NCI-H2081 (cell line): Measurements from ENCODE around the gene SLC16A13.
"Not testable (repeated sequence)": the region's sequence is repeated elsewhere in the genome, so short reads cannot be mapped to it uniquely, and the experiment has no call there.

Experiments
- DNase-seq, 2 experiments: peaks; one replicate each; lab custom pipeline; 2025; lab: John Stamatoyannopoulos, UW

Gene SLC16A13, protein sequence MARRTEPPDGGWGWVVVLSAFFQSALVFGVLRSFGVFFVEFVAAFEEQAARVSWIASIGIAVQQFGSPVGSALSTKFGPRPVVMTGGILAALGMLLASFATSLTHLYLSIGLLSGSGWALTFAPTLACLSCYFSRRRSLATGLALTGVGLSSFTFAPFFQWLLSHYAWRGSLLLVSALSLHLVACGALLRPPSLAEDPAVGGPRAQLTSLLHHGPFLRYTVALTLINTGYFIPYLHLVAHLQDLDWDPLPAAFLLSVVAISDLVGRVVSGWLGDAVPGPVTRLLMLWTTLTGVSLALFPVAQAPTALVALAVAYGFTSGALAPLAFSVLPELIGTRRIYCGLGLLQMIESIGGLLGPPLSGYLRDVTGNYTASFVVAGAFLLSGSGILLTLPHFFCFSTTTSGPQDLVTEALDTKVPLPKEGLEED

DNA sequence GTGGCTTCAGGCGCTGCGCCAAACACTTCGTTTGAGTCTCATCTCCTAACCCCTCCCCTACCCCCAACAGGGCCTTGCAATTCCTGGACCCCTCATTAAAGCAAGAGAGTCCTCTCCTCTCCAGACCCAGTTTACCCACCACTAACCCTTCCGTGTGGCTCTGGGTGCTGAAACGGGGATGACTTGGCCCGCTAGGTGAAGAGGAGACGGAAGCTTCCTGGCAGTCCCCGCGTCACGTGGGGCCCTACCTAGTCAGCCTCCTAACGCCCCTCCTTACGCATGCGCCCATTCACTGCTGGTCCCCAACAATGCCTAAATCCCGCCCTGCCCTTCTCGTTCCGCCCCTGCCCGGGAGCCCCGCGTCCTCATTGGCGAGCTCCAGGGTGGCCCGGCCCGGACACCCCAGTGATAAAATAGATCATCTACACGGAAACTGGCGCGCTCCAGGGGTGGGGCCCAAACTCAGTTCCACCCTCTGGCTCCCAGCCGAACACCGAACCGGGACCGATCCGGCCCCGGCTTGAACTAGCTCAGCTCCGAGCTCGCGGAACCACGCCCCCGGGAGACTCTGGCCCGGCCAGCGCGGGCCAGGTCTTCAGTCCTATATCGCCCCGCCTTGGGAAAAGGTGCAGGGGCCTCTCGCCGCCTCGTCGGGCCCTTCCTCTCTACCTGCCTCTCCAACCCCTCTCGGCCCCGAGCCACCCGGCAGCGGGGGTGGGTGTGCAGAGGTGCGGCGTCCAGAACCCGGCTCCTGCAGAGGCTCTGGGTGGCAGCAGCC is at the start of gene SLC16A13:
Gene SLC16A13, plus strand, starts transcription at position 425 of the 778 bp plus-strand sequence. CDS start 368 bp downstream, outside the sequence.
- peak; percentile 90 to 93 for DNase-seq

DNA sequence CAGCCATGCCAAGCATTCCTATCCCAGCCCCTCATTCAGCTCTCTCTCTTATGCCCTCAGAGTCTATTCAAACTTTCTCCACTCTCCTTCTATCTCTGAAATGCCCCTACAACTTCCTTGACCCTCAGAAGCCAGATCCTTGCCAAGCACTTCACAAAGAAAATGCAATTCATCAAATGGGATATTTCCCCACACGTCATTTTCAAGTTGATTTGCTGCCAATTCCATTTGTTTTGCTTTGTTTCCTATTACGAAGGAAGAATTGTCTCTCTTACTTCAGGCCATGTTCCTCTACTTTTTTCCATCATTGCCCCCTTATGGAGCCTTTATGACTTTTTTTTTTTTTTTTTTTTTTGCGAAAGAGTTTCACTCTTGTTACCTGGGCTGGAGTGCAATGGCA is 49.1 kb upstream of the SLC16A13 start:
- no peak for DNase-seq

DNA sequence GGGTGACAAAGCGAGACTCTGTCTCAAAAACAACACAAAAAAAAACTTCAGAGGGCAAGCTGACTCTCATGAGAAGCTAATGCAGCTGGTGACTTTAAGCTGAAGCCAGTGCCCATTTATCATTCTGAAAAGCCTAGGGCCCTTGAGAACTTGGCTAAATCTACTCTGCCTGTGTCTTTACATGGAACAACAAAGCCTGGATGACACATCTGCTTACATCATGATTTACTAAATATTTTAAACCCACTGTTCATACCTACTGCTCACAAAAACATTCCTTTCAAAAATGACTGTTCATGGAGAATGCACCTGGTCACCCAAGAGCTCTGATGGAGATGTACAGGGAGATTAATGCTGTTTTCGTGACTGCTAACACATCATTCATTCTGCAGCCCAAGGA is 46.0 kb upstream of the SLC16A13 start:
- DNase-seq: no peak

DNA sequence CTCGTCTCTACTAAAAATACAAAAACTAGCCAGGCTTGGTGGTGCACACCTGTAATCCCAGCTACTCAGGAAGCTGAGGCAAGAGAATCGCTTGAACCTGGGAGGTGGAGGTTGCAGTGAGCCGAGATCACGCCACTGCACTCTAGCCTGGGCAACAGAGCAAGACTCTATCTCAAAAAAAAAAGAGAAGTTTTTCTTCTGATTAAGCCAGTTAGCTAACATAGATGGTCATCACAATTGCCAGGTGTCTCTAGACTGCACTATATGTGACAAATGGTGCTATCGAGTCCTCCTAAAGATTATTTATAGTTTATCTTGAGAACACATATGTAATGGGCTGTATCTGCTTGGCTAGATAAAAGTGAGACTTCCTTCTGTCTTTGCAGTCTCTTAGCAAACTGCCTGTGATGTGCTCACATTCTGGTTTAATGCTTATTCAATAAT is 42.2 kb upstream of the SLC16A13 start:
- DNase-seq: not testable (repeated sequence)

DNA sequence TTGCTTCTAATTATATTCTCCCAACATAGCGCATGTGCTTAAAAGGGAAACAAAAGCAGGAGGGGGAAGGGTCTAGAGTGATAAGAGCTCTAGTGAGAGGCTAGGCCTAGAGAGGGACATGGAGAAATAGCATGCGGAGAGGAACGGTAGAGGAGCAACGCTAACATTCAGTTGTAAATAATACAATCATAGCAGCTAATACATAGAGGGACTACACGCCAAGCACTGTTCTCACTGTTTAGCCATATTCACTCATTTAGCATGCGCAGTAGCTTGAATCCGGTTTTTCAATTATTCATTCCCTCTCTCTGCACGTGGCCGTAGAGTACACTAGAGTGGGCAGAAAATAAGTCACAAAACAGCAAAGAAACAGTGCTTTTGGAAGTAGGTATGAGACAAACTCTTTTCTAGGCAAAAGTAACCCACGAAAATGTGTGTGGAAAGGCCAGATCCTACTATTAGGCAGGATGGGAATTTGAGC is 41.7 kb upstream of the SLC16A13 start:
- no peak for DNase-seq

DNA sequence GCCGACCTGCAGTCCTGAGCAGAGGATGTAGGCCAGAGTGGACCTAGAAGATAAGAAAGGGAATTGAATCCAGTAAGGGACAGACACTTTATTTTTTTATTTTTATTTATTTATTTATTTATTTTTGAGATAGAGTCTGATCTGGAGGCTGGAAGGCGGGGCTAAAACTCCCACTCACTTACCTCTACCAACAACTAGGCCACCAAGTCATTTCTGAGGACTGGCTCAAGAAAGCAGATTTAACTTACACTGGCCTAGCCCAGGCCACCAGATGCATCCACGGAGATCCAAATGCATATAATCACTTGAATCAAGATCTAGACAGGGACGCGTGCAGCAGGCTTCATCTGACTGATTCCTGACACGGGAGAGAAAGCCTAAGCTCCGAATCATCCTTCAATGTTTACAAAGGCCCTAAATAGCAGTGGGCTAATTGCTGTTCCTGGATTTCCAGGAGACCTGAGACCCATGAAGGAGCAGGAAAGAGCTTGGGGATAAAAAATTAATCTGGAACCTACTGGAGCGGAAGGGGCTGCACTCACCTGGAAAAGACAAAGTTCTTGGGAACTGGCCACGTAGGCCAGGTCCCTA is 41.1 kb upstream of the SLC16A13 start:
- DNase-seq: no peak

DNA sequence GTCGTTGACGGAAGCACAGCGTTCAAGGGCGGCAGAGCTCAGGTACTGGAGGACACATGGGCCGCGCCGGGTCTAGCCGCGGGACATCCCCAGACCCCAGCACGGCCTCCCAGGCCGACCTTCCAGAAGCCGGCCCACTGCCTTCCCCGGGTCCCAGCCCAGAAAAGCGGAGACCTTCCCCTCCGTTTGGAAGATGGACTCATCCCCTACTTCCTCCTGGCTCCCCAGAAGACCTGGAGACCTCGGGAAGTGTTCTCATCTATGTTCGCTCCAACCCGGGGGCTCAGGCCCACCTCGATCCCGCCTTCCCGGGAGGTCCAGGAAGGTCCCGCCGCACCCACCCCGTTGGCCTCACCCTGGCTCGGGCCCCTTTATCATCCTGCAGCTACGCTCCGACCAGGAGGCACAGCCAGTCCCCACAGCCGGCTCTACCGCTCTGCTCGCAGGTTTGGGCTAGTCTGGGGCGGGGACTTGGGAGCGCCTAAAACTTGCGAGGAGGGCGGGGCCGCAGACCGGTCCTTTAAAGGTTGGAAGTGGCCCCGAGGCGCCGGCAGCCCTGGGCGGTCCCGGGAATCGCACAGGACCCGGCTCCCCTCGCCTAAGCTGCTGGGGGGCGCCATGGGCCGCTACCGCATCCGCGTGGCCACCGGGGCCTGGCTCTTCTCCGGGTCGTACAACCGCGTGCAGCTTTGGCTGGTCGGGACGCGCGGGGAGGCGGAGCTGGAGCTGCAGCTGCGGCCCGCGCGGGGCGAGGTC is 40.1 kb upstream of the SLC16A13 start, which contains the start of gene ALOX12:
Gene ALOX12, plus strand, starts transcription at position 550 of the 756 bp plus-strand sequence. Its CDS starts 69 bp downstream, at position 619.
- DNase-seq: no peak

DNA sequence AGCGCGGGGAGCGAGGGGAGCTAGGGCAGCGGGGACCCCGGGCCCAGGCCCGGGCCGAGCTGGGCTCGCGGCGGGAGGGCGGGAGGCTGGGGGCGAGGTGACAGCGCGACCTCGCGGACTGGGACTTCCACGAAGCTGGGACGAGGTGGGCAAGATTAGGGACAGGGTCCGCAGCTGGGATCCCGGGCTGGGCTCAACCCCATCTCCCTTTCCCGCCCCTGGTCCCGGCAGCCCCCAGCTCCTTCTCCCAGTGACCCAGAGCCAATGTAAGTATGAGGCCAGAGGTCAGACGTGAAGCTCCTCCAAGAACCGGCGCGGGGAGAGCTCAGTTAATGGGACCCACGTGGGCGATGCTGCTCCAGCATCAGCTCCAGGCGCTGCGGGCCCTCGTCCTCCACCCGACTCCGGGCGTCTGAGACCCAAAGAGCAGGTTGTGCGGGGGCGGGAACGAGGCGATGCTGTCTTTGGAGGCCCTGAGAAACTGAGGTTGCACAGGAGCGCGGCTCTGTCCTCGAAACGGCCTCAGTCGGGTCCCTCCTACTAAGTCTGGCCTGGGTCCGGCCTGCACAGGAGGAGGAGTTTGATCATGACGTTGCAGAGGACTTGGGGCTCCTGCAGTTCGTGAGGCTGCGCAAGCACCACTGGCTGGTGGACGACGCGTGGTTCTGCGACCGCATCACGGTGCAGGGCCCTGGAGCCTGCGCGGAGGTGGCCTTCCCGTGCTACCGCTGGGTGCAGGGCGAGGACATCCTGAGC is 39.4 kb upstream of the SLC16A13 start:
- DNase-seq: no peak

DNA sequence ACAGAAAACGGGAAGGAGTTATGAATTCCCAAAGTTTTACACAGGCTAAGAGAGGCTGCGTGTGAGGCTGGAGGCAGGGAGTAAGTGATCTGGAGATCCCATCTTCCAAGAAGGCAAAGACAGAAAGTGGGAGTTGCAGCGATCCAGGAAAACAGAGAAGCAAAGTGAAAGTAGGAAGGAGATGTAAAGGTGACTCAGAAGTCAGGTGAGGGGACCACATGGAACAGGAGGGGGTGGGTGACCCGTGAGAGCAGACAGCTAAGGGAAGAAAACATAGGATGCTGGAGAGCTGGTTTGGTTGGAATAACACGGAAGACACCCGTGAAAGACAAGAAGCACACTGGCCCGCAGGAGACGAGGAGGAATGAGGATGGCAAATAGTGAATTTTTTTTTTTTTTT is 38.6 kb upstream of the SLC16A13 start:
- no peak for DNase-seq

DNA sequence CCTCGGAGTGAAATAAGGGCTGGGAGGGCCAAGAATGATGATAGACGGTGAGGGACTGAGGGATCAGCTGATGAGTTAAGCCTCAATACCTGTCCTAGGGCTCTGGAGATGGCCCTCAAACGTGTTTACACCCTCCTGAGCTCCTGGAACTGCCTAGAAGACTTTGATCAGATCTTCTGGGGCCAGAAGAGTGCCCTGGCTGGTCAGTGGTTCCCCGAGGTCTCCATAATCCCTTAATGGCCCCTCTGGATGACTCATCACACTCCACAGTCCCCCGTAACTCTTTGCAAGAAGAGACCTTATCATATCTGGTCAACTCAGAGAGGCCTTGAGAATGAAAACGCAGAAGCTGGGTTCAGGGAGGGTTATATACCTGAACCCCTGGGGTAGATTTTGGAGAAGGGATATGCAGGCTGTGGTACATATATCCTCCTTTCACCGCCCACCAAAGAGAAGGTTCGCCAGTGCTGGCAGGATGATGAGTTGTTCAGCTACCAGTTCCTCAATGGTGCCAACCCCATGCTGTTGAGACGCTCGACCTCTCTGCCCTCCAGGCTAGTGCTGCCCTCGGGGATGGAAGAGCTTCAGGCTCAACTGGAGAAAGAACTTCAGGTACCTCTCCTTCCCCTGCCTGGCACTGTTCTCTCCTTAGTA is 36.8 kb upstream of the SLC16A13 start:
- DNase-seq: no peak

DNA sequence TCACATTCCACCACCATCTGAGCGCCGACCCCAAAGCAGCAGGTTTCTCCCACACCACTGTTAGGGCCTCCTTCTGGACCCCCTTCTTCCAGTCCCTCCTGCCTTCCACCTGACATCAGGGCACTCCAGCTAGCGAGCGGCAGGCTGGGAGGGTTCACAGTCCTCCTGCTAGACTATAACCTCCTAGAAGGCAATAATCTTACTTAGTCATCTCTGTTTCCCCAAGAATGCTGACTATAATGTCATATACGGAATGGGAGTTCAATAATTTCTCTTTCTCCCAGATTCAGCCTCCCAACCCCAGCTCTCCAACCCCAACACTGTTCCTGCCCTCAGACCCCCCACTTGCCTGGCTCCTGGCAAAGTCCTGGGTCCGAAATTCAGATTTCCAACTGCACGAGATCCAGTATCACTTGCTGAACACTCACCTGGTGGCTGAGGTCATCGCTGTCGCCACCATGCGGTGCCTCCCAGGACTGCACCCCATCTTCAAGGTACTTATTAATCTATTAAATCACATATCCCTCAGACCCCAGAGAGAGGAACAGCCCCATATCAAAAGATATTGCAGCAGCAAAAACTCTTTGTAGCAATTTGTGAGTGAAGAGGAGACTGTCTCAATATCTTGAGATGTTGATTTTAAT is 34.4 kb upstream of the SLC16A13 start:
- no peak for DNase-seq

DNA sequence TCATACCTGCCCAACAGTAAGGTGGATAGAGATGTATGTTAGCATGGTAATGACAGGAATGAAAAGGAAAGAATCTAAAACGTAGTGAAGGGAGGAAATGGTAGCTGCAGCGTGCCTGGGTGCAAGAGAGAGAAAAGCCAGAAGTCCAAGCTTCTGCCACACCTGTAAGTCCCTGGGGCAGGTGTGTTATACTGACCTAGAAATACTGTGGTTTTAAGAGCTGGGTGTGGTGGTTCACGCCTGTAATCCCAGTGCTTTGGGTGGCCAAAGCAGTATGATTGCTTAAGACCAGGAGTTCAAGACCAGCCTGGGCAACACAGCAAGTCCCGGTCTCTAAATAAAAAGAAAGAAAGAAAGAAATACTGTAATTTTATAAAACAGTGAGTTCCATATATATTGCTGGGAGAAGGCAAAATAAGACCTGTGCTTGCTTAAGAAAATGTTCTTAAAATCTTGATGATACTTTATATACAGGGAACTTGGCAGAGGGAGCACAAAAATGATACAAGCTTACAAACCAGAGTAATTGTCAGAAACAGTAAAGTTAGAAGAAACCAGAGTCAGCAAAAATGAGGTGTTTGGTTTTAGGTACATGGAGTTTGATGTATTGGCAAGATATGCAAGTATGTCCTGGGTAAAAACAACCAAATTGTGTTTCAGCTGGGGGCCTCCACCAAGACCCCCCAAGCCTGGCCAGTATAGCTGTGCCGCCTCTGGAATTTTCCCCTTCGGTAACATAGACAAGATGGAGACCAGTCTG is 33.3 kb upstream of the SLC16A13 start:
- DNase-seq: no peak

DNA sequence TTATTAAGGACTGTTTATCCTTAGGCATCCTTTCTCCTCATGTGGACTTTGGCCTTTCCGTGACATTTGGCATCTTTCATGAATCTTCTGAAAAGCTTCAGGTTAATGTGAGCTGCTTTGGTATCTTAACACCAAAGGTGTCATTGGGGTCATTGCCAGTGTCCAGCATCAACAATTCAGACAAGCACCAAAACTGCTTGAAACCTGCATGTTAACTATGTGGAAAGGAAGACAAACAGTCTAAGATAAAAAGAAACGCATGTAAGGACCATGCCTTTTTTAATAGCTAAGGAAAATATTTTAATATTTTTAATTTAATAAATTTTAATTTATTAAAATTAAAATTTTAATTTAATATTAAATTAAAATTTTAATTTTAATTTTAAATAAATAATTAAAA is 32.1 kb upstream of the SLC16A13 start:
- DNase-seq: no peak

DNA sequence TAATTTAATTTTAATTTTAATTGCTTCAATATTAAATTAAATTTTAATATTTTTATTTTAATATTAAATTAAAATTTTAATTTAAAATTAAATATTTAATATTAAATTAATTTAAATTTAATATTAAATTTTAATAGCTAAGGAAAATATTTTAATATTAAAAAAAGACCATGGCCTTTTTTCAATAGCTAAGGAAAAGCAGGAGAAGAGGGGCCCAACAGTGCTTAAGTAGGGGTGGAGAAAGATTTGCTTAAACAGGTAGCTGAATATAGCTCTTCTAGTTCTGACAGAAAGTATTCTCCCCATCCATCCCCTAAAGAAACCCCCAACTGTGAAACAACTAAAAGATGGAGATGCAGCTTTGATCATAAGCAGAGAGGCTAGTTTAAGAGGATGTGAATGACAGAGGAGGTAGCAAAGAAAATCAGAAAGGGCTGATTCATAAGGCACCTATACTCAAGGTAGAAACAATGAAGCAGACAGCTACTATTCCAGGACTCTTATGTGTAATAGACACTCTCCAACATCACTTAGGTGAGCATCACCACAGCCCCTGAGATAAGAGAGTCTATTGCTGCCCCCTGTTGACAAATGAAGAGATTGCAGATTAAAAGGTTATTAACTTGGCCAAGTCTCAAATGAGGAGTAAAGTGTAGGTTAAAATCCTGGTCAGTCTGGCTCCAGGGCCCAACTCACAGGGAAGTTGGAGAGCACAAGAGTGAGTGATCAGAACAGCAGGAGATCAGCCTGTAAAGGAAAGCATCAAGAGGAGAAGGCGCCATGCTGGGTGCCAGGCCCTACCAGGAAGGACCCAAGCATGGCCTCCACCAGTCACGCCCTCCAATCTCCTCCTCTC is 31.2 kb upstream of the SLC16A13 start:
- peak; percentile 48 to 64 for DNase-seq

DNA sequence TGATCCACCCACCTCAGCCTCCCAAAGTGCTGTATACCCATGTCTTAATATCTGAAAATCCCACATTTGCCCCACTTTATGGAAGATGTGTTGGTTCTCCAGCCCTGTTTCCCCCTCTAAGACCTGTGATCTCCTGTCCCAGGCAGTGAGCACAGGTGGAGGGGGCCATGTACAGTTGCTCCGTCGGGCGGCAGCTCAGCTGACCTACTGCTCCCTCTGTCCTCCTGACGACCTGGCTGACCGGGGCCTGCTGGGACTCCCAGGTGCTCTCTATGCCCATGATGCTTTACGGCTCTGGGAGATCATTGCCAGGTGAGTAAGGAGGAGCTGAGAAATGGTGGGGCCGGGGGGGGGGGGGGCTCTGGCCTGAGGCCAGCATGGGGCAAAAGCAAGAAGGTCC is 30.1 kb upstream of the SLC16A13 start:
- DNase-seq: no peak

DNA sequence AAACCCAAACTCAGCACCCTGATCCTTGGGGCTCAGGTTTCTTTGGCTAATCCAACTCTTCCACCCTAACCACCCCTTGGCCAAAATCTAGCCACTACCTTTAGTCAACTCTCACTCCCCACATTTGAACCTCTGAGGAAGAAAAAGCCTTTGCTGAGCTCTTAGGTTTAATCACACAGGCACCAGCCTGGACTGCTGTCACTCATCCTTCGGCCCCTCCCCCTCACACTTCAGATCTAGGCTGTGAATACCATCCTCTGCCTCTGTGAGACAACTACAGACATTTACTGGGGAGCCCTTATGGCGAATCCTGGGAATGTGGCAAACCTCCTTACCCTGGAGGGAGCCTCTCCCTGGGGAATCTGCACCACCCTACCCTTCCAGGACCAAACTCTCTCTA is 28.7 kb upstream of the SLC16A13 start:
- no peak for DNase-seq

DNA sequence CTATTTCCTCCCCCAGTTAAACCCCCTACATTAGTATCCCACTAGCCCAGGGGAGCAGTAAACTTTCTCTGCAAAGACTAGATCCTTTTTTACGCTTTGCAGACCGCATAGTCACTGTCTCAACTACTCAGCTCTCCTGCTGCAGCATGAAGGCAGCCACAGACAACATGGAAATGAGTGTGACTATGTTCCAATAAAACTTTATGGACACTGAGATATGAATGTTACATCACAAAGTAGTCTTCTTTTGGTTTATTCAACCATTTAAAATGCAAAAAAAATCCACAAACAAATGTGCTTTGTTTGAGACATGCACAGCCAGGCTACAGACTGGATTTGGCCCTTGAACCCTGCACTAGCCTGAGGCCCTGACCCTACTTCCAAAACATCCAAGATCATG is 25.3 kb upstream of the SLC16A13 start:
- DNase-seq: no peak

DNA sequence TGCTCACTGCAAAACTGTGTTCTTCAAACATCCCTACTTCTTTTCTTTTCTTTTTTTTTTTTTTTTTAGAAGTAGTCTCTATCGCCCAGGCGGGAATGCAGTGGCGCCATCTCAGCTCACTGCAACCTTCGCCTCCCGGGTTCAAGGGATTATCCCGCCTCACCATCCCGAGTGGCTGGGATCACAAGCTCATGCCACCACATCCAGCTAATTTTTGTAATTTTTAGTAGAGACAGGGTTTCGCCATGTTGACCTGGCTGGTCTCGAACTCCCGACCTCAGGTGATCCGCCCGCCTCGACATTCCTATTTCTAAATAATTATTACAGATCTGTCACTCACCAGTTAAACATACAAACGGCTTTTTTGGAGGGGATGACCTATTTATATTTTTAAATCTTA is 24.4 kb upstream of the SLC16A13 start:
- DNase-seq: no peak
